ENCODE data around the gene ABLIM1.

ABLIM1 gene

DNA sequence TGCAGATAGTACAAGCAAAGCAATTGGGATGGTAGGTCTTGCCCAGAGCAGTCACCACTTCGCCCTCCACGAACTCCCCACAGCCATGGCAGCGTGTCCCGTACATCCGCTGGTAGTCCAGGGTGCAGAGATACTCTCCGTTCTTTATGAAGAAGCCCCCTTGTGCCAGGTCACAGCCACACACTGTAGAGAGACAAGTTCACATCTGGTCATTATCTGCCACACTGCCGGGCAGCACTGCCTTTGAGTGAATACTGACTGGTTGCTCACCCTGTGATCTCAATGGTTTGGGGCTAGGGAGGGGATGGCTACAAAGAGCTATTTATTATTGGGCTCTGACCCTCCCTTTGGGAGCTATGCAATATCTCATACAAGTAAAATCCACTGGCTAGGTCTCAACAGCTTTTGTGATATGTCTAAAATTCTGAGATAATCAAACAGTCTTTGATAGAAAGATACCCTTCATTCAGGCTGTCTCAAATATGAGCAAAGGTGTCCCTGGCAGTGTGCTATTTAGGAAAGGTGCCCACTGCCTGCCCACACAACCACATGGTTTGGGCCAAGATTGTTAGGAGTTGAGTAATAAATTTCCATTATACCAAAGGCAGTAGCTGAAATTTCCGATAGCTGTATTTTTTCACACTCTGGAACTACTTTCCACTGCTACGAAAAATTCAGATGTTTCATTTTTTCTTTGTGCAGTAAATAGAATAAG lies 82.5 kb downstream of the ABLIM1 start:
- DNase-seq = no peak

DNA sequence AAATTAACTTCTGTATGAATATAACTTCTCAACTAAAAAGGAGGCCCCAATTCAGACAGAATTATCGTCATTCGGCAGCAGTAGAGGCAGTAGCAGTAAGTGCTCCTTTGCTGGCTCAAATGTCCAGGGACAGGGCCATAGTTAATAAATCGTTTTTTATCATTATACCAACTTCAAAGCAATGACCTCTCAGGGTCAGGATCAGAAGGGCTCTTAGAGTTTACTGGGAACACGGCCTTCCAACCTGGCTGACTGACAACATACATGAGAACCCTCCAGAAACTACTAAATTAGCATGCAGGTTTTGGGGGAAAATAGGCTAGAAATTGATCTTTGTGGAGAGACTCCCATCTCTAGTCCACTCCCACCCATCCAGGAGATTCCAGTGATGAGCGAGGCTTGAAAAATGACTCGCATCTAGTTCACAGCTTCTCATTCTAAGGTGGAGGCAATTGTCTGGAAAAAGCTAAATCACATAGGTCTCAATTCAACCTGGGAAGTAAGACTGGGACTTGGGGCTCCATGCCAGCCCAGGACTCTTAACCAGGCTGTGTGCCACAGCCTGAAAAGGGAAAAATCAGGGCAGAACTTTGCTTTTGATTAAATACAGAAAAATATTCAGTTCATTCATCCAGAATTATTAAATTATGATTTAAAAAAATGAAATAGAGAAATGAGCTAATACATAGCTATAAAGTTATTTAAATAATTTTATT lies 84.6 kb downstream of the ABLIM1 start:
- DNase-seq = no peak

DNA sequence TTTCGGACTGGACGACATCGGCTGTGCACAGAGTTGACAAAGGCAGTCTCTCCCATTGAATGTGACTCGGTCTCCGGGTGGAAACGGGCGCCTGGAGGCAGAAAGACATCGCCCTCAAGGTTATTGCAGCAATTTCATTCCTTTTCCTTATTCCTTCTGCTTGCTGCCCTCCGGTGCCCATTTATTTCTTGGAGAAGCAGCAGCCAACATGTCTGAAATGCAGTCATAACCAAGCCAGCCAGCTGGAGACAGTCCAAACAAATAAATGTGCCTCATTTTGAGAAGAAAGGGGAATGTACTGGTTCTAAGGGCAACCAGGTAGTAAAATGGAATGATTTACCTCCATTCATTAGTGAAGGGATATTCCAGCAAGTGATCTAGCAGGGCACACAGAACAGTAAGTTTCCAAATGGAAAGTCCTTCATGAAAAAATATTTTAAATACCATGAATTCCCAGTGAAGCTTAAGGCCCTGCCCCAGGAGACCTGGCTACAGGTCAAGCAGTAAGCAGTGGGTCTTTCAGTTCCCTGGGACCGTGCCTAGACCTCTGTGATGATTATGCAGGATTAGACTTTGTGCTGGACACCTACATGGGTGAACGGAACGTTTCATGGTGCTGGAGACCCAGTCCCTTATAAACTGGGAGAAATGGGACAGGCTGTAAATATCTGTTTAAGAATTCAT lies 86.6 kb downstream of the ABLIM1 start:
- peak; percentile 4 for DNase-seq

GRCh38 chr10:114566064-114566463 lies 92.0 kb downstream of the ABLIM1 start:
- no peak for DNase-seq

DNA sequence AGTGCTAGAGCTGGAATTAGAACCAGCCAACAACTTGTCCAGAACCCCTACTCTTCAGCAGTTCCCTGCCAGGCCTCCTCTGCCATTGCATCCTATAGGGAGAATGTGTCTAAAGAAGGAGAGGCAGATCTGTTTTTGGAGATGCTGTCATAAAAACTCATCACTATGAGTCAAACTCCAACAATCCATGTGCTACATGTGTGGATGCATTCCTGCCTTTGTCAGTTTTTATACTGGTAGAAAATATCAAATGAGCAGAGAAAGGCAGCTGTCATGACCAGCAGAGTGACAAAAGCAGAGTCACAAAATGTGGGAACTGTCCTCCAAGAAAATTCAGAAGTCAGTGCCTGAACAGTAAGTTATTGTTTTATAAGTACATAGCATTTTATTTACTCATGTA lies 93.0 kb downstream of the ABLIM1 start:
- DNase-seq = no peak

DNA sequence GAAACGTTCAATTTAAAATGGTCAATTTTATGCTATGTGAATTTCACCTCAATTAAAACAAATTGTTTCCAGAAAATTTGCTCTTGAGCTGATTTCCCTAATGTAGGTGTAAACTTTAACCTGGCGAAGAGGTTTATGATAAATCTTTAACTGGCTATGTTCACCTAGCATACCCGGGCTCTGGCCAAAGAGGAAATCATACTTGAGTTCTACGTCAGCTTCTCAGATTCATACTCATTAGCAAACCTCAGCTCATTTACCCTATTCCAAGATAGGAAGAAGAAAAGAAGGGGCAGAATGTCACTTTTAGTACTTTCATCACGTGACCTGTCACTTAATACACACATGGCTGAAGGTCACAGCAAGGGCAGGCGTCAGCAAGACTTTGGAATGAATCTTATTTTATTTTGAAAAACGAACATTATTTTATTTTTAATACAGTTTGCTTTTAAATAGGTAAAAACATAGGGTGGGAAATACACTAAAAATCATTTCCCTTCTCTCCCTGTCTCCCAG lies 97.0 kb downstream of the ABLIM1 start:
- no peak for DNase-seq

GRCh38 chr10:114560144-114560543 lies 97.9 kb downstream of the ABLIM1 start:
- DNase-seq = no peak

DNA sequence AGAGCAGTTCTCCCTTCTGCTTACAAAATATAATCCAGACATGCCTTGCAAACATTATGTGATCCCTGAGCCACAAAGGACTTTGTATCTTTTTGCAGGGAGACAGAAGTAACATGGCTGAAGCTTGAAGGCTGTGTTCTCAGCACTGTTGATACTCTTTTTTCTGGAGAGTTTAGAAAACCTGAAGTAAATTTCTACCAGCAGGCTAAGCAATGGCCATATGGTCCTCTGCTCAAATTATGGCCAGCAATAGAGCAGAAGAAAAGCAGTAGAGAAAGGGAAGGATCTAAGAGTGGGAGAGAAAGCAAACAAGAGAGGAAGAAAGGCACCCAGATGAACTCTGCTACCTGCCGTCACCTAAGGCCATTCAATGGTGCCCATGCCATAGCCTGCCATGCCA lies 98.4 kb downstream of the ABLIM1 start:
- DNase-seq = no peak

- no peak for DNase-seq
Measured at GRCh38 chr10:114557854-114558253, 100.2 kb downstream of the ABLIM1 start.

DNA sequence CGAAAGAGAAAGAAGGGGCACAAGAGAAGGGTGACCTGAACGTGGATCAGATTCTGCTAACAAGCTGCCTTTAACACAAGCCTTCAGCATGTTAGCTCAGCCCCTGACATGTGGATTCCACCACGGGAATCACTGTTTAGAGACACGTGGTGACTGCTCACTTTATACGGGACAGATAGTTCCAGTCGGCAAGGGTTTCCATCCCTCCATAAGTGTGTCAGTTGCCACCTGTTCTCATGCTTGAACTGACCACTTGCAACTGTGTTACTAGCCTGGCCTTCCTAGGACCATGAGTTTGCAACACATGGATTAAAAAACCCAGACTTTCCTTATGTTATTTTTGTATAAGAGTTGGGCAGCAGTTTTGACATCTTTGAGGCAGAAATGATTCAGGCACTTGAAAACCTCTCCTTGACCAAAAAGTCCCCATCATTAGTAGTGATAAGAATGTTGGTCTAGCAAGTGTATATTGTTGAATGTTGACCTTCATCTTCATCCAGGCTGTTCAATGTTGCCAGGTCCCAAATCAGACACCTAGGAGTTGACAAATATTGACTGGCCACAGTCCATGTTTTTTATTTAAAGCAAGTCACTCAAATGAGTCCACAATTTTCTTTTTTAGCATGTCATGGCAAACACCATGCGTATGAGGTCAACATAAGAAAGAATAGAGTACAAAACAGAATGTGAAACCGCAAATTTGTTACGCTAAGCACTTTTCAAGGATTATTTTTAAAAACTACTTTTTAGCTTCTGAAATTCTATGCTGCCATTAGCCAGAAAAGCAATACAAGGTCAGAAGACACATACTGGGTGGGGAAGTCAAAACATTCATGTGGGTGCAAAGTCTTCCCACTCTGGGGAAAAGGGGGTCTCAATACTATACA lies 101.6 kb downstream of the ABLIM1 start:
- no peak for DNase-seq

DNA sequence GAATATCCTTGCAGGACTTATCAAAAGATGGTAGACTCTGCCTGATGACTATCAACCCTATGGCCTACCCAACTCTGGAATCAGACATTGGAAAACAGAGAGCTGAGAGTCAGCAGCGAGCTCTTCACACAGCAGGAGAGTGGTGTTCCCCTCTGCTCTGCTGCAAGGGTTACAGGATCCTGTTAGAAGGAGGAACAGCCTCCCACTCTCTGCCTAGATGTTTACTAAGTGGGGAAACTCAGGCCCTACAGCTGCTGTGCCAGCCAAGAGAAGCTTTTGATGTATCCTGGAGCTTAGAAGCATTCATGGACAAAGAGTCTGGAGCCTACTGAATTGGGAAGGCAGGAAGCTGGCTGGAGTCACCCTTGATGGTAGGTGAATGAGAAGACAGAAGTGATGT lies 104.6 kb downstream of the ABLIM1 start:
- DNase-seq = no peak

DNA sequence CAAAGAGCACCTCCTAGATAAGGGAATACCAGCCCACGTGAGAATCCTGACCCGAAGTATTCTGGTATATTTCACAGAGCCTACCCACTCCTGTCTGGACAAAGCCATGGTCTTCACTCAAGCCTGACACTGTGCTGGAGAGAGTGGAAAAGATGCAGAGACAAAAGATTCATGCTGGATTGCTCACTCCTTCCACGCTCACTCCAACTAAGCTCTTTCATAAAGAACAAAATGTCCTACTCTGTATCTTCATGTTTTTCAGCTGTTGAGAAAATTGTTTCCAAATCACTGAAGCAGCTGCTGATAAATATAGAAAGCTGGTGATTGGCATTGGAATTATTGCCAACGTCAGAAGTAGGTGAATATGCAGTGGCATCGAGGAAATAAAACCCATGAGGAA lies 106.0 kb downstream of the ABLIM1 start:
- no peak for DNase-seq

DNA sequence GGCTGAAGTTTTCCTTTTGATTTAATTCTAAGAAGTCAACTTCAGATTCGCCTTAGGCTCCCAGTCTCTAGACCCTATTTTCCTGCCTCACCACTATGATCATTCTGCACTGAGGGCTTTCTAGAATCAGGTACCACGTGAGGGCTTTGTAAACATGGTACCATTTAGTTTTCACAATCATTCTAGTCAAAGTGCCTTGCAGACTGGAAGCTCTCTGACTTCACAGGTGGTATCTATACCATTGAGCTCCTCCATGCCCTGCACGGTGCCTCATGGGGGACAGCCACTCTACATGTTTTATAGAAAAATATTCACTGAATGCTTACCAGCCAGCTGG lies 106.5 kb downstream of the ABLIM1 start:
- no peak for DNase-seq

DNA sequence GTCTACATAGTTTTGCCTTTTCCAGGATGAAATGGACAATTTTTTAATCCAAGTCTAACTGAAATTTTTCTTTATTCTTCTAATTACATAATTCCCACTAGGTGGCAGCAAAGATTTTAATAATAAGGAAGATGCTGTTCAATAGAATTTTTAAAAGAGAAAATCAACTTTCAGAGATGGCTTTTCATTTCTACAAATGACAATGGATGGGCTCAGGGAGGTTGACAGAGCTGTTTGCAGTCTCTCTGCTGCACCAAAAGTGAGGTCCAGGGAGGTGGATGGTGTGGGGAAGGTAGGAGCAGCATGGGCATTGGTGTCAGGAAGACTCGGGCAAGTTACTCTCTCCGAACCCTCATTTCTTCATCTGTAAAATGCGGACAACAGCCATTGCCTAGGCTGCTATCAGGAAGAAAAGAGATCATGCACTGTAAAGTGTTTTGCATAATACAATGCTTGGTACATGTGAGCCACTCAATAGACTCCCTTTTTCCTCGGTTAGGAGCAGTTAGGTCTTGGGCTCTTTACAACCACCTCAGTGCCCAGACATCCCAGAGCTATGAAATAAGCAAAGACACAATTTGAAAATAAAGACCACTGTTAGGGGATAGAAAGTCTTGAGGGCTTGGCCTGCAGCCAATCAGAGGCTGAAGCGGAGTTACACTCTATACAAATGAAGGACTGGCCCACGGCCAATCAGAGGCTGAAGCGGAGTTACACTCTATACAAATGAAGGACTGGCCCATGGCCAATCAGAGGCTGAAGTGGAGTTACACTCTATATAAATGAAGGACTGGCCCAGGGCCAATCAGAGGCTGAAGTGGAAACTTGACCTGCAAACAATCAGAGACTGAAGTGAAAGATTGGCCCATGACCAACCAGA lies 107.1 kb downstream of the ABLIM1 start:
- no peak for DNase-seq

DNA sequence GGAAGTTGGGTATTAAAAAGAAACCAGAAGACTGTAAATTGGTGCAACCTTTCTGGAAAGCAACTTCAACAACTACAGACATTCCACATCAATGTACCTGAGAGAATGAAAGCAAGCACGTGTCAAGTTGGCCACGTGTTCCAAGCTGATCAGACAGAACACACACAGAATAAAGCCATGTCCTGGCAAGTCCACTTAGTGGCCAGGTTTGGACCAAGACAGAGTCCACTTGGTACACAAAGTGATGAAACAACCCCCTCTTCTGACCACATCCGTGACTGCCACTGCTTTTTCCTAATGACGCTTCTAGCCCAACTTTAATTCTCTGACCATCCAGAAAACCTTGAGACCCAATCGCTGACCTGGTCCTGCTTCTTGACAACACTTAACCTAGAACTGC lies 109.4 kb downstream of the ABLIM1 start:
- no peak for DNase-seq

DNA sequence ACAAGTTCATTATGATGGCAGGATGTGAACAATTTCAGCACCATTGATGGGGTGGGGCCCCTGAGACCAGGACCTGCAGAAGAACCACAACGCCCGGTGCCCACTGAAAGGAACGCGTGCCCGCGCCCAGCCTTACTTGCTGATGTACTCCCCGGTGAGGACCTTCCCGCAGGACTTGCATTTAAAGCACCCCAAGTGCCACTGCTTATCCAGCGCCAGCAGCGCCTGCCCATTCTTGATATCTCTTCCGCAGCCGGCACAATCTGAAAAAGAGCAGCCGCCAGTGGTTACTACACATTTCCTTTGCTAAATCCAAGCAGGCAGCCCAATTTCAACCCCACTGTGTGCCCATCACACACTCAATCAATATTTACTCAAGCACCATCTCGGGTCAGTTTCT lies 110.6 kb downstream of the ABLIM1 start:
- no peak for DNase-seq

DNA sequence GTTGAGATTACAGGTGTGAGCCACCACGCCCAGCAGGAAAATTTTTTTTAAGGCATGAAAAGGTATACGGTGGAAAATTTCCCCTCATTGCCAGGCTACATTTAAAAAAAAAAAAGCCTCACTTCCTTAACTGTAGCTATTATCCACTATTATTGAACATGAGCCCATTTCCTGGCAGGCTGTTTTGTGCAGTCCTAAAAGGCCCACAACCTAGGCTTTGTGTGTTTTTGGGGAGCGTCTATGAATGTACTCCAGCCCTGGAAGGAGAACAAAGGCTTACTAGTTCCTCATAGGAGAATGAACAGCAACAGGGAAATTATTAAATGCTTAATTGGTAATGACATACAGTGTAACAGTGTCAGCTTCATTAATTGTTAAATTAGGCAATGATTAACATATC lies 111.0 kb downstream of the ABLIM1 start:
- DNase-seq = no peak

- no peak for DNase-seq
Measured at GRCh38 chr10:114545819-114546218, 112.3 kb downstream of the ABLIM1 start.

DNA sequence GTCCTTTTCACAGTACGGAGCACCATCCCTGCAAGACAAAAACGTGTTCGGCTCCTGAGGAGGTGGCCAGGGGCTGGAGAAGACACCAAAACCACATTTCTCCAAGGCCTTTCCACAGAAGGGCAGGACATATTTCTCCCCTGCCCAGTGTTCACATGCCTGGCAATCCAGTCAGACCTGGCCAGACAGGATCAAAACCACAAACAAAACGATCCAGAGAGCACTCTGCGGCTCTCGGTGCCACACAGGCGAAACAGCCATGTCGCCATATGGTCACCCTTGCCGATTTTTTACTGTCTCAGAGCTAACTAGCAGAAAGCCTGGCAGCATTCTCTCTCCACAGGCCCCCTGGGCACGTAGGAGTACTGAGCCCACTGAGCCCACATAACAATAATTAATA lies 113.0 kb downstream of the ABLIM1 start:
- no peak for DNase-seq

DNA sequence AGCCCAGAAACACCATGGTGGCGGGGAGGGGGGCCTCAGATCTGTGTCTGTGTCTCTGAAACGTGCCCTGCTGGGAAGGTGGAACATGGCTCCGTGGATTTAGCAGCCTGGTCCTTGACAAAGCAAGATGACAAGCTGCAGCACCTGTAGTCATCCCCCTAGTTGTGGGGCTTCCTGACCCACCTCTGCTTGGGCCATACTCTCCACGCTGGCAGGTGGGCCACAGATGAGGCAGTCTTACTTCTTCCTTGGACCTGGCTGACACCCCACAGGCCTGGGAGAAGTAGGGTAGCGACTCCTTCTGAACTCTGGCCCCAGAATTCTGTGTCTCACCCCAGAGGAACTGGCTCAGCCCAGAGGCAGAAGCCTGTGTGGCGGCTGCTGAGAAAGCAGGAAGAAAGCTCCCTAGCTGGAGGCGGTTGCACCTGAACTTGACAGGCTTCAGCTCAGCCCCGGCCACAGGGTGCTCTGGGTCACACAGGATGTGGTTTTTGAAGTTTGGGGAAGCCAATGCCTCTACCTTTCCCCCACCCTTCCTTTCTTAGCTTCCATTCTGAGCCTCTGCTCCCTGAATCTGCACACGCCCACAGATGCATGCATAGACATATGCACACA lies 113.9 kb downstream of the ABLIM1 start:
- no peak for DNase-seq

GRCh38 chr10:114543456-114543855 lies 114.6 kb downstream of the ABLIM1 start:
- no peak for DNase-seq

- DNase-seq = no peak
Measured at GRCh38 chr10:114542373-114542772, 115.7 kb downstream of the ABLIM1 start.
